Right lobe of liver (tissue), 6 donors: ENCODE results near the gene HDGFL2. TPM values are rescaled to one million over a fixed set of nuclear protein-coding genes. Genes with fewer than 3 reads are reported as not detected.

Experiments used
- ATAC-seq, 4 donors: fragments of 200-7000 bp; cut with Tn5 transposase; one replicate each; pipeline ENCODE4 v1.9.1; 2020; ENCODE audit warnings: mild to moderate bottlenecking in 4 of 4, moderate library complexity in 4 of 4
- DNase-seq, 3 donors: peaks; one replicate each; pipeline ENCODE4 v3.0.0-alpha.2; 2020
- H3K27ac ChIP-seq, 3 donors: fragments of 200-600 bp; one replicate each; pipeline ENCODE4 v1.8.0; 2022
- H3K27me3 ChIP-seq, 2 donors: fragments of 200-600 bp; one replicate each; pipeline ENCODE4 v1.8.0; 2022
- H3K36me3 ChIP-seq, 4 donors: fragments of 200-600 bp; sonication (generic) in 1 of 4; one replicate each; pipeline versions ENCODE4 v1.5.1 to v1.8.0; 2017 to 2022; ENCODE audit warnings: control low read depth in 1 of 4
- H3K4me1 ChIP-seq, 4 donors: fragments of 200-600 bp; sonication (generic) in 1 of 4; one replicate each; pipeline versions ENCODE4 v1.5.1 to v1.8.0; 2017 to 2022; ENCODE audit warnings: control low read depth in 1 of 4
- H3K4me3 ChIP-seq, 3 donors: fragments of 200-600 bp; one replicate each; pipeline ENCODE4 v1.8.0; 2022
- H3K9me3 ChIP-seq, 4 donors: fragments of 200-600 bp; sonication (generic) in 1 of 4; one replicate each; pipeline versions ENCODE4 v1.5.1 to v1.8.0; 2017 to 2022; ENCODE audit warnings: control low read depth in 1 of 4
- CTCF ChIP-seq, 4 donors: fragments of 200-600 bp in 3 of 4; fragments of 450-650 bp in 1 of 4; IDR thresholded peaks; one replicate each; pipeline versions ENCODE4 v1.5.1 to v1.8.0; 2016 to 2022; ENCODE audit warnings: antibody characterized with exemption in 4 of 4, mild to moderate bottlenecking in 2 of 4
- POLR2A ChIP-seq: fragments of 450-650 bp; IDR thresholded peaks from one replicate; pipeline ENCODE4 v1.6.1; 2017; ENCODE audit warnings: antibody characterized with exemption, mild to moderate bottlenecking
- WGBS: methylation state at CpG from one replicate; pipeline ENCODE4 v1.1.6; 2018; ENCODE audit warnings: low coverage, low lambda C conversion rate; ENCODE audit not compliant: insufficient coverage; ENCODE audit errors: missing lambda C conversion rate; 5-methylcytosine and 5-hydroxymethylcytosine counted together
- intact Hi-C, 2 donors: fragments of 100-400 bp; cut with DNase I; formaldehyde crosslinking; loops; one replicate each; pipeline versions ENCODE4 v1.11.2 to v1.14.1; 2022
- total RNA-seq, 6 experiments: library from RNA; depleted of rRNA in 2 of 6; stranded (reverse); fragments of >200 nt in 2 of 6; fragmentation: NEBNext Ultra II Directional in 3 of 6; extraction: Animal tissue kit (Norgen Biotek cat#: 25700) in 3 of 6; gene quantifications; one replicate each; pipeline versions ENCODE4 v1.1.0 to v1.2.4, GENCODE V29; 2016 to 2023
- donor health status: DM: no; HTN: yes; CAD: no.
- donor health status: DM: no; HTN: no; CAD: no.
- donor health status: DM: no; HTN: no; CAD: no.
- donor health status: DM: no; HTN: yes; CAD: no.
- donor health status: DM: no; HTN: yes; CAD: no.

The HDGFL2 gene
- total RNA-seq, 6 experiments from 2014 or later = 8.4 to 16.3 (median 14.0) TPM

- Histone ChIP-seq H3K36me3 (peaks cover 0 to 33% (median 14%) of the 10 kb centered on the region in 4 donors), H3K9me3 (no peaks in the 10 kb centered on the region), H3K27me3 (no peaks in the 10 kb centered on the region), H3K27ac (no peak overlapping the region), H3K4me3 (no peak overlapping the region), H3K4me1 (peaks cover 0 to 6% (median 0%) of the 10 kb centered on the region in 4 donors)
- TF ChIP-seq POLR2A (no peak), CTCF (IDR thresholded peaks at IDR 0.05) (no peak)
- DNase-seq (no peak), ATAC-seq (no peak)
- intact Hi-C loops = loop anchor here in 1 of 2 donors (10.0 kb wide), 1 partner anchor 50 kb away; the partner anchor contains the start of genes CHAF1A and SH3GL1
- 67% methylated on average over 11 of the region's 29 CpGs for WGBS
Measured at GRCh38 chr19:4454747-4455718, 17.1 kb upstream of the HDGFL2 start.

GRCh38 chr19:4455719-4456475 lies 16.2 kb upstream of the HDGFL2 start:
- H3K27me3 ChIP-seq = no peaks in the 10 kb centered on the region
- intact Hi-C loops = loop anchor here in 1 of 2 donors (10.0 kb wide), 1 partner anchor 51 kb away; the partner anchor contains the start of genes CHAF1A and SH3GL1
- H3K9me3 ChIP-seq = no peaks in the 10 kb centered on the region
- 24% methylated on average over 5 of the region's 15 CpGs for WGBS
- TF ChIP-seq POLR2A (no peak), CTCF (IDR thresholded peaks at IDR 0.05) (no peak)
- H3K27ac ChIP-seq = peak overlapping the region in 1 of 3 donors; percentile 34
- H3K4me1 ChIP-seq = peaks cover 0 to 5% (median 0%) of the 10 kb centered on the region in 4 donors
- ATAC-seq = peak in 1 of 4 donors; percentile 24
- H3K36me3 ChIP-seq = peaks cover 0 to 30% (median 13%) of the 10 kb centered on the region in 4 donors
- peak in 1 of 3 donors; percentile 61 for DNase-seq
- H3K4me3 ChIP-seq = no peak overlapping the region

GRCh38 chr19:4456476-4456842 lies 15.6 kb upstream of the HDGFL2 start:
- H3K4me1 ChIP-seq = peaks cover 0 to 5% (median 0%) of the 10 kb centered on the region in 4 donors
- H3K27ac ChIP-seq = peak overlapping the region in 2 of 3 donors; percentile 34 to 54
- intact Hi-C loops = loop anchor here in 1 of 2 donors (10.0 kb wide), 1 partner anchor 52 kb away; the partner anchor contains the start of genes CHAF1A and SH3GL1
- TF ChIP-seq CTCF (IDR thresholded peaks at IDR 0.05) = no peak
- TF ChIP-seq POLR2A = no peak
- WGBS = 7% methylated on average over 9 of the region's 9 CpGs
- ATAC-seq (peak; percentile 1 to 4 (median 2)), DNase-seq (no peak)
- H3K36me3 ChIP-seq = peaks cover 0 to 25% (median 7%) of the 10 kb centered on the region in 4 donors
- H3K27me3 ChIP-seq = no peaks in the 10 kb centered on the region
- peak overlapping the region; percentile 62 to 66 (median 65) for H3K4me3 ChIP-seq
- no peaks in the 10 kb centered on the region for H3K9me3 ChIP-seq
